ENCODE measurements around the gene TUBA1C.

Gene TUBA1C

DNA sequence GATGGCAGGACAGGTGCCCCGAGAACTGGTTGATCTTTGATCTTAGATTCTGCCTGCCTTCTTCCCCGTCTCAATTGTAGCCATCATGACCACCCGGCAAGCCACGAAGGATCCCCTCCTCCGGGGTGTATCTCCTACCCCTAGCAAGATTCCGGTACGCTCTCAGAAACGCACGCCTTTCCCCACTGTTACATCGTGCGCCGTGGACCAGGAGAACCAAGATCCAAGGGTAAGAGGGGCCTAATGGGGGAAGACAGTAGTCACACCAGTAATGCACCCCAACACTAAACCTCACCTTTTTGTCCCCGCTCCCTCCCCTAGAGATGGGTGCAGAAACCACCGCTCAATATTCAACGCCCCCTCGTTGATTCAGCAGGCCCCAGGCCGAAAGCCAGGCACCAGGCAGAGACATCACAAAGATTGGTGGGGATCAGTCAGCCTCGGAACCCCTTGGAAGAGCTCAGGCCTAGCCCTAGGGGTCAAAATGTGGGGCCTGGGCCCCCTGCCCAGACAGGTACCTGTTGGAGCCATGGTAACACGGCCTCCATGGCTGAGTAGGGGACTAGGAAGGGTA is 58.7 kb downstream of the TUBA1C start:
- intact Hi-C loops (cut with micrococcal nuclease): no loop called here
- Mint-ChIP-seq H3K36me3 (ENCODE audit: low read depth) (peaks cover 9% of the 10 kb centered on the region), H3K27me3 (no peaks in the 10 kb centered on the region), H3K27ac (peak overlapping the region; percentile 67), H3K4me3 (peak overlapping the region; percentile 97), H3K9me3 (no peaks in the 10 kb centered on the region), H3K4me1 (ENCODE audit: low read depth) (peaks cover 26% of the 10 kb centered on the region)

All from dendritic cell treated with granulocyte-macrophage colony-stimulating factor and Interleukin-4, amounts not matched to agents 40 ng/mL and 50 ng/mL, for 4 days (primary cell).